ENCODE measurements around the gene PAPOLG. TPM values are rescaled to one million over a fixed set of nuclear protein-coding genes. Genes with fewer than 3 reads are reported as not detected.

Gene PAPOLG
- total and polyA plus RNA-seq, 2 donors (not counting 3 experiments of a cell fraction or from before 2014, with no cell fraction given) = 4.2 to 14.9 TPM

GRCh38 chr2:60827369-60827768 lies 71.3 kb downstream of the PAPOLG start:
- Histone ChIP-seq H3K27ac (ENCODE audit: insufficient read depth, low read depth, low read length) (no peak overlapping the region), H3K9ac (replicated peaks; ENCODE audit: extremely low read depth, insufficient read depth, low read length) (no peak overlapping the region), H4K20me1 (replicated peaks; ENCODE audit: control insufficient read depth, extremely low read depth, insufficient read depth, low read length) (no peaks in the 10 kb centered on the region), H3K4me1 (ENCODE audit: control insufficient read depth, extremely low read depth, insufficient read depth, low read length) (no peaks in the 10 kb centered on the region), H3K4me2 (ENCODE audit: insufficient read depth, low read length) (no peak overlapping the region), H2AFZ (ENCODE audit: low read depth, low read length) (no peak overlapping the region), H3K27me3 (ENCODE audit: control insufficient read depth in 2 of 2, insufficient read depth in 2 of 2, low read length in 2 of 2) (peaks cover 8 to 12% of the 10 kb centered on the region in 2 experiments), H3K36me3 (ENCODE audit: control insufficient read depth in 2 of 2, extremely low read depth in 1 of 2, insufficient read depth in 2 of 2, low read length in 2 of 2) (no peaks in the 10 kb centered on the region), H3K79me2 (ENCODE audit: control insufficient read depth, insufficient read depth, low read length) (no peaks in the 10 kb centered on the region), H3K9me1 (replicated peaks; ENCODE audit: control insufficient read depth, extremely low read depth, insufficient read depth, low read length) (no peaks in the 10 kb centered on the region), H3K9me3 (replicated peaks; ENCODE audit: control insufficient read depth, insufficient read depth, low read length) (no peaks in the 10 kb centered on the region), H3K4me3 (replicated peaks in 1 of 3; ENCODE audit: insufficient read depth in 1 of 3, low read depth in 1 of 3, low read length in 3 of 3) (no peak overlapping the region)
- dilution Hi-C loops (cut with MboI; ENCODE audit: extremely low pct_ligation_motif_present, low sequenced_read_pairs) (no loop called here), intact Hi-C loops (cut with micrococcal nuclease) (no loop called here)
- CTCF ChIA-PET = interaction anchor here (1.8 to 2.2 kb wide), 2 partner anchors 9 to 11 kb away, joined by 4 to 11 read pairs; no protein-coding TSS in a partner anchor
- POLR2A ChIA-PET = no interaction called here
- DNase-seq (ENCODE audit: low read depth, low spot score) (no peak), FAIRE-seq (no peak)
- no peak for TF ChIP-seq POLR2AphosphoS5 (IDR thresholded peaks at IDR 0.05; ENCODE audit: insufficient read depth, low read depth, low read length)
- TF ChIP-seq, protein P1, sequence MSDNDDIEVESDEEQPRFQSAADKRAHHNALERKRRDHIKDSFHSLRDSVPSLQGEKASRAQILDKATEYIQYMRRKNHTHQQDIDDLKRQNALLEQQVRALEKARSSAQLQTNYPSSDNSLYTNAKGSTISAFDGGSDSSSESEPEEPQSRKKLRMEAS (IDR thresholded peaks at IDR 0.05; ENCODE audit: insufficient read depth, insufficient read length) = no peak
- BruUV-seq (replicated peaks) = no TSS peak

DNA sequence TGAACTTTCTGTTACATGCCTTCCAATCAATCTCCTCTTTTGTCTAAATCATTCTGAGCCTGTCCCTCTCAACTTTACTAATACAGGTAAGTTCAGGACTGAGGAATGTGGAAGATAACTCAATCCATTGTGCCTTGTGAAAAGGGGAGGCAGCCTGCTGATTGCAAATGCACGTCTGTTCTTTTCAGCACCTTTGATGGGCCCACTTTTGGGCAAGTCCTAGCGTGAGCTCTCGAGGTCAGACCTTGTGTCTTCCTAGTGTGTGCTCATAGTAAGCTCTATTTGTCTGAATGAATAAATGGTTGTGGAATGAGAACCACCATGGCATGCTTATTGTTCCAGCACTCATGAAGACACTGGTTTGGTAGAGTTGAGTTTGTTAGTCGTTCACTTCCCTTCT lies 74.9 kb downstream of the PAPOLG start:
- no peak for FAIRE-seq
- Histone ChIP-seq H3K4me2 (ENCODE audit: insufficient read depth, low read length) (no peak overlapping the region), H3K4me3 (replicated peaks in 1 of 3; ENCODE audit: insufficient read depth in 1 of 3, low read depth in 1 of 3, low read length in 3 of 3) (no peak overlapping the region), H3K27ac (ENCODE audit: insufficient read depth, low read depth, low read length) (no peak overlapping the region), H3K9me3 (replicated peaks; ENCODE audit: control insufficient read depth, insufficient read depth, low read length) (no peaks in the 10 kb centered on the region), H3K36me3 (ENCODE audit: control insufficient read depth in 2 of 2, extremely low read depth in 1 of 2, insufficient read depth in 2 of 2, low read length in 2 of 2) (no peaks in the 10 kb centered on the region), H3K9ac (replicated peaks; ENCODE audit: extremely low read depth, insufficient read depth, low read length) (no peak overlapping the region), H3K9me1 (replicated peaks; ENCODE audit: control insufficient read depth, extremely low read depth, insufficient read depth, low read length) (no peaks in the 10 kb centered on the region), H3K79me2 (ENCODE audit: control insufficient read depth, insufficient read depth, low read length) (no peaks in the 10 kb centered on the region), H2AFZ (ENCODE audit: low read depth, low read length) (no peak overlapping the region), H3K4me1 (ENCODE audit: control insufficient read depth, extremely low read depth, insufficient read depth, low read length) (no peaks in the 10 kb centered on the region), H3K27me3 (ENCODE audit: control insufficient read depth in 2 of 2, insufficient read depth in 2 of 2, low read length in 2 of 2) (peaks cover 21 to 36% of the 10 kb centered on the region in 2 experiments), H4K20me1 (replicated peaks; ENCODE audit: control insufficient read depth, extremely low read depth, insufficient read depth, low read length) (no peaks in the 10 kb centered on the region)
- POLR2A ChIA-PET = no interaction called here
- intact Hi-C loops (cut with micrococcal nuclease) = no loop called here
- BruUV-seq (replicated peaks) = no TSS peak
- dilution Hi-C loops (cut with MboI; ENCODE audit: extremely low pct_ligation_motif_present, low sequenced_read_pairs) = no loop called here
- TF ChIP-seq, protein P2, sequence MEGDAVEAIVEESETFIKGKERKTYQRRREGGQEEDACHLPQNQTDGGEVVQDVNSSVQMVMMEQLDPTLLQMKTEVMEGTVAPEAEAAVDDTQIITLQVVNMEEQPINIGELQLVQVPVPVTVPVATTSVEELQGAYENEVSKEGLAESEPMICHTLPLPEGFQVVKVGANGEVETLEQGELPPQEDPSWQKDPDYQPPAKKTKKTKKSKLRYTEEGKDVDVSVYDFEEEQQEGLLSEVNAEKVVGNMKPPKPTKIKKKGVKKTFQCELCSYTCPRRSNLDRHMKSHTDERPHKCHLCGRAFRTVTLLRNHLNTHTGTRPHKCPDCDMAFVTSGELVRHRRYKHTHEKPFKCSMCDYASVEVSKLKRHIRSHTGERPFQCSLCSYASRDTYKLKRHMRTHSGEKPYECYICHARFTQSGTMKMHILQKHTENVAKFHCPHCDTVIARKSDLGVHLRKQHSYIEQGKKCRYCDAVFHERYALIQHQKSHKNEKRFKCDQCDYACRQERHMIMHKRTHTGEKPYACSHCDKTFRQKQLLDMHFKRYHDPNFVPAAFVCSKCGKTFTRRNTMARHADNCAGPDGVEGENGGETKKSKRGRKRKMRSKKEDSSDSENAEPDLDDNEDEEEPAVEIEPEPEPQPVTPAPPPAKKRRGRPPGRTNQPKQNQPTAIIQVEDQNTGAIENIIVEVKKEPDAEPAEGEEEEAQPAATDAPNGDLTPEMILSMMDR (IDR thresholded peaks at IDR 0.05; ENCODE audit: extremely low read depth in 1 of 2, insufficient read depth in 1 of 2, low read depth in 1 of 2, low read length in 2 of 2) = no peak
- TF ChIP-seq MYC (IDR thresholded peaks at IDR 0.05; ENCODE audit: low read depth, low read length) (no peak), FOS (IDR thresholded peaks at IDR 0.05; ENCODE audit: borderline replicate concordance, insufficient read depth, low read length) (no peak), POLR2AphosphoS5 (IDR thresholded peaks at IDR 0.05; ENCODE audit: insufficient read depth, low read depth, low read length) (no peak), EZH2 (IDR thresholded peaks at IDR 0.05; ENCODE audit: borderline replicate concordance, low read depth, low read length, severe bottlenecking) (no peak), JUN (IDR thresholded peaks at IDR 0.05; ENCODE audit: borderline replicate concordance, insufficient read depth, insufficient read length, low read depth) (no peak), GATA2 (IDR thresholded peaks at IDR 0.05; ENCODE audit: insufficient read depth, insufficient read length, low read depth, low read length) (no peak), POLR2A (IDR thresholded peaks at IDR 0.05; ENCODE audit: low read depth, low read length) (no peak)
- TF ChIP-seq, protein P1 (IDR thresholded peaks at IDR 0.05; ENCODE audit: insufficient read depth, insufficient read length) = no peak
- no peak for DNase-seq (ENCODE audit: low read depth, low spot score)
- CTCF ChIA-PET = interaction anchor here (2.9 kb wide), 1 partner anchor 168 kb away, joined by 8 read pairs; no protein-coding TSS in a partner anchor
